Measurements from ENCODE around the gene ZNF236. TPM values are rescaled to one million over a fixed set of nuclear protein-coding genes. Genes with fewer than 3 reads are reported as not detected.
A peak's percentile ranks its signal among the peaks of the same experiment; 100 is the strongest.

Gene ZNF236
- total and polyA plus RNA-seq, 2 of the 13 experiments (the other 11 are each of a cell fraction or from before 2014, with no cell fraction given), result 3.0 to 7.2 TPM

DNA sequence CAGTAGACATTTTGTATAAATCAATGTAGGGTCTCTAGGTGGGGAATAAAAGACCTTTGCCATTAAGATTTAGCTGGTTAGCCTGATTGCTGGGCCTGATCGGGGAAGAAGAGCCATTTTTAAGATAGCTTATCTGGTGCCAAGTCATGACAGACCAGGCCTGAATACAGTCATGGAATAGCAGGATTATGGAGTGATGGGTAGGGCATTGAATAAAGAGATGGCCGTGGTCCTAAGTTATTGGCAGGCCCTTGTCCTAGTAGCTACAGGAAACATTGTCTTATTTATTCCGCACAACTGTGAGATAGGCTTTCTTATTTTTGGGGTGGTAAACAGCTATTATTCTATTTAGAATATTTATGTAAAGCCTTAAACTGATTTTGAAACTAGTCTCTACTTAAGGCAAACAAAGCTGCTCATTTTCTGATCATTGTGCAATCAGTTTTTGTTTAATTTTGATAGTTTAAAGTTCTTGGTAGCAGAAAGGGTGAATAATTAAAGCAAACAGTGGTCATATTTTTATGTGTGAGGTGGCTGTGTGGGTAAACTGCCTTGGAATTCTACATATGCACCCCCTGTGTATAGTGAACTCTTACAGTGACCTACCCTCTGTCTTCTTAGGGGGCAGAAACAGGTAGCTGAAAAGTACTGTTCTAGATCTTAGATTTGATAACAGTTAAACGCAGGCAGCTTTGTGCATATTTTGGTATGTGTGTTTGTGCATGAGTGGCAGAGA lies 22.6 kb downstream of the ZNF236 start:
- Histone ChIP-seq H3K27ac (ENCODE audit: extremely low read length, insufficient read depth, low read length) (no peak overlapping the region), H3K4me1 (ENCODE audit: insufficient read depth, low read length) (peaks cover 38% of the 10 kb centered on the region), H2AFZ (ENCODE audit: low read length) (no peak overlapping the region), H3K9me3 (ENCODE audit: low read length) (no peaks in the 10 kb centered on the region), H3K4me2 (ENCODE audit: low read depth, low read length) (peak overlapping the region; percentile 20), H4K20me1 (ENCODE audit: insufficient read depth, low read length) (no peaks in the 10 kb centered on the region), H3K36me3 (replicated peaks in 1 of 2; ENCODE audit: control insufficient read depth in 1 of 2, insufficient read depth in 2 of 2, low read length in 2 of 2) (no peaks in the 10 kb centered on the region), H3K79me2 (ENCODE audit: insufficient read depth, low read length) (peaks cover 8% of the 10 kb centered on the region), H3K9ac (ENCODE audit: insufficient read depth, low read depth, low read length) (no peak overlapping the region), H3K27me3 (ENCODE audit: control insufficient read depth in 1 of 2, insufficient read depth in 2 of 2, low read length in 2 of 2) (no peaks in the 10 kb centered on the region), H3K4me3 (replicated peaks in 1 of 3; ENCODE audit: insufficient read depth in 1 of 3, low read depth in 2 of 3, low read length in 3 of 3) (no peak overlapping the region)
- CTCF ChIA-PET (ENCODE audit: low intra/inter-chr PET ratio, low total read pairs), result no interaction called here
- peak; percentile 71 for ATAC-seq
- FAIRE-seq, result no peak
- DNase-seq (ENCODE audit: low spot score), result peak; percentile 48
- BruUV-seq (replicated peaks), result no TSS peak
- POLR2A ChIA-PET, result no interaction called here
- in situ Hi-C loops (cut with HindIII; ENCODE audit: extremely low pct_ligation_motif_present, low pct_unique_long_range_greater_than_20kb), result no loop called here
- 51% methylated on average over 4 of the region's 4 CpGs for WGBS (ENCODE audit: low lambda C conversion rate)
- intact Hi-C loops (cut with micrococcal nuclease; ENCODE audit: unreplicated experiment), result no loop called here
- TF ChIP-seq LRRFIP1 (CRISPR knock-in tag; conservative IDR thresholded peaks at IDR 0.05), result no peak
- TF ChIP-seq CEBPG (CRISPR knock-in tag; IDR thresholded peaks at IDR 0.05), result peak; percentile 66
- TF ChIP-seq, protein P1, sequence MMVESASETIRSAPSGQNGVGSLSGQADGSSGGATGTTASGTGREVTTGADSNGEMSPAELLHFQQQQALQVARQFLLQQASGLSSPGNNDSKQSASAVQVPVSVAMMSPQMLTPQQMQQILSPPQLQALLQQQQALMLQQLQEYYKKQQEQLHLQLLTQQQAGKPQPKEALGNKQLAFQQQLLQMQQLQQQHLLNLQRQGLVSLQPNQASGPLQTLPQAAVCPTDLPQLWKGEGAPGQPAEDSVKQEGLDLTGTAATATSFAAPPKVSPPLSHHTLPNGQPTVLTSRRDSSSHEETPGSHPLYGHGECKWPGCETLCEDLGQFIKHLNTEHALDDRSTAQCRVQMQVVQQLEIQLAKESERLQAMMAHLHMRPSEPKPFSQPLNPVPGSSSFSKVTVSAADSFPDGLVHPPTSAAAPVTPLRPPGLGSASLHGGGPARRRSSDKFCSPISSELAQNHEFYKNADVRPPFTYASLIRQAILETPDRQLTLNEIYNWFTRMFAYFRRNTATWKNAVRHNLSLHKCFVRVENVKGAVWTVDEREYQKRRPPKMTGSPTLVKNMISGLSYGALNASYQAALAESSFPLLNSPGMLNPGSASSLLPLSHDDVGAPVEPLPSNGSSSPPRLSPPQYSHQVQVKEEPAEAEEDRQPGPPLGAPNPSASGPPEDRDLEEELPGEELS (CRISPR knock-in tag; IDR thresholded peaks at IDR 0.05), result no peak
- no peak for TF ChIP-seq IKZF1 (IDR thresholded peaks at IDR 0.05)
- no peak for TF ChIP-seq NCOA5 (CRISPR knock-in tag; IDR thresholded peaks at IDR 0.05)
- no peak for TF ChIP-seq SIN3A (IDR thresholded peaks at IDR 0.05; ENCODE audit: borderline replicate concordance, low read depth, low read length)
- TF ChIP-seq ZNF7 (CRISPR knock-in tag; IDR thresholded peaks at IDR 0.05), result no peak
- no peak for TF ChIP-seq ZNF331 (CRISPR knock-in tag; IDR thresholded peaks at IDR 0.05)
- TF ChIP-seq ZNF367 (CRISPR knock-in tag; IDR thresholded peaks at IDR 0.05; ENCODE audit: borderline replicate concordance), result no peak
- TF ChIP-seq FOXA3 (CRISPR knock-in tag; IDR thresholded peaks at IDR 0.05), result no peak
- no peak for TF ChIP-seq ZNF552 (CRISPR knock-in tag; IDR thresholded peaks at IDR 0.05; ENCODE audit: borderline replicate concordance)
- peak; percentile 15 for TF ChIP-seq TEAD3 (CRISPR knock-in tag; optimal IDR thresholded peaks at IDR 0.05; ENCODE audit: borderline replicate concordance)
- no peak for TF ChIP-seq HNRNPLL (IDR thresholded peaks at IDR 0.05; ENCODE audit: low read depth, low read length, poor library complexity, severe bottlenecking)
- TF ChIP-seq ARID3A (IDR thresholded peaks at IDR 0.05; ENCODE audit: low read depth, low read length), result peak; percentile 28; the same call in 1 of the 2 replicates
- TF ChIP-seq TRIM22 (IDR thresholded peaks at IDR 0.05), result no peak
- TF ChIP-seq POLR2AphosphoS2 (IDR thresholded peaks at IDR 0.05; ENCODE audit: low read depth, low read length), result no peak
- TF ChIP-seq ZBTB8A (CRISPR knock-in tag; IDR thresholded peaks at IDR 0.05; ENCODE audit: borderline replicate concordance, low read depth), result no peak
